DLD1 (cell line): ENCODE measurements around the gene EDEM2.
"Not testable (repeated sequence)": the region's sequence is repeated elsewhere in the genome, so short reads cannot be mapped to it uniquely, and the experiment has no call there.

Experiments
- in situ Hi-C: cut with HindIII; loops from 2 replicates; pipeline ENCODE4 v1.10.0; 2017; ENCODE audit warnings: low sequenced_read_pairs

Gene EDEM2

GRCh38 chr20:35088231-35089145 is 58.6 kb downstream of the EDEM2 start:
- in situ Hi-C loops = no loop called here

GRCh38 chr20:35087791-35088190 is 59.3 kb downstream of the EDEM2 start:
- in situ Hi-C loops = no loop called here

GRCh38 chr20:35087355-35087754 is 59.8 kb downstream of the EDEM2 start:
- in situ Hi-C loops = no loop called here

GRCh38 chr20:35085477-35086225 is 61.5 kb downstream of the EDEM2 start:
- in situ Hi-C loops = no loop called here

DNA sequence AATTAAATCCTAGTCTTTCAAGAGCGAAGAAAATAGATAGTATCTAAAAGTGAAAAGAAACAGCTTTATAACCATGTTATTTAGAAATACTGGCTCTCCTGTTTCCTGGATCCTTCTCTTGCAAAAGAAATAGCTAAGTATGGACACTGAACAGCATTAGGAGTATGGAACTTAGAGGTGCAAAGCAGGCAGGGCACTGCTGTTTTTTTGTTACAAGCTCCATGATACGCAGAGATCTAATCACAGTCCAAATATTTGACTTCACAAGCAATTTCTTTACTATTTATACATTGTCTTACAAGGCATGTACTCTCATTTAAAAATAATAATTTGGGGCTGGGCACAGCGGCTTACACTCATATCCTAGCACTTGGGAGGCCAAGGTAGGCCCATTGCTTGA is 62.1 kb downstream of the EDEM2 start:
- in situ Hi-C loops = no loop called here

GRCh38 chr20:35080348-35080642 is 66.8 kb downstream of the EDEM2 start:
- in situ Hi-C loops = not testable (repeated sequence)

- in situ Hi-C loops = no loop called here
These were observed 67.4 kb downstream of the EDEM2 start for GRCh38 chr20:35079472-35080347.

DNA sequence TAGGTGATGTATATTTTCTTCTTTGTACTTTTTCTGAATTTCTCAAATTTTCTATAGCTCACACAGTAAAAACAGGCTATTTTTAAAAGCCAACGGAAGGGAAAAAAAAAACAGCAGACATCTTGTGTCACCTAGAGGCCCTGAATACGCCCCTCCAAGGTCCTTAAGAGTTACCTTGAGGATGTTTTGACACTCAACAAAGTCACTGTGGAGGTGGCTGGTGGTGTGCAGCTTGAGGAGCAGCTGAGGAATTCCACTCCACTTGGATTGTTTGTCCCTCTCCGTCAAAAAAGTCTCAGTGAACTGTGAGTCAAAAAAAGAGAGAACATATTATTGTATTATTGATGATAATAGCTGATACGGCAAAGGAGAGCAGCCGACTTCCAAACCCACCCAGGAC is 69.3 kb downstream of the EDEM2 start:
- in situ Hi-C loops = no loop called here

GRCh38 chr20:35077341-35077740 is 69.8 kb downstream of the EDEM2 start:
- in situ Hi-C loops = no loop called here

GRCh38 chr20:35071436-35072153 is 75.5 kb downstream of the EDEM2 start:
- in situ Hi-C loops = not testable (repeated sequence)

DNA sequence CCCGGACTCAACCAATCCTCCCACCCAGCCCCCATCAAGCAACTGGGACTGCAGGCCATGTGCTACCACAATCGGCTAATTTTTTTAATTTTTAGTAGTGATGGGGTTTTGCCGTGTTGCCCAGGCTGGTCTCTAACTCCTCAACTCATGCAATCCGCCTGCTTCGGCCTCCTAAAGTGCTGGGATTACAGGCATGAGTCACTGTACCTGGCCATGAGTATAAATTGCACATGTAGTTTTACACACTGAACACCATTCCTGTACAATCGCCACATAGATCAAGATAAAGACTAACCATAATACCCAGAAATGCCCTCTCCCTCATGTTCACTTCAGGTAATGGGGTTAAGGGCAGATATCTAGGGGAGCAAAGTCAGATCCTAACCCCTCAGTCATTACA is 80.9 kb downstream of the EDEM2 start:
- in situ Hi-C loops = no loop called here
